Stromal cell of bone marrow (primary cell): ENCODE results near the gene SUGCT.
A peak's percentile ranks its signal among the peaks of the same experiment; 100 is the strongest.
"Not testable (repeated sequence)": the region's sequence is repeated elsewhere in the genome, so short reads cannot be mapped to it uniquely, and the experiment has no call there.

Experiments used
- DNase-seq: peaks from one replicate; pipeline ENCODE4 v3.0.0-alpha.2; 2012; ENCODE audit warnings: low read depth

Gene SUGCT

DNA sequence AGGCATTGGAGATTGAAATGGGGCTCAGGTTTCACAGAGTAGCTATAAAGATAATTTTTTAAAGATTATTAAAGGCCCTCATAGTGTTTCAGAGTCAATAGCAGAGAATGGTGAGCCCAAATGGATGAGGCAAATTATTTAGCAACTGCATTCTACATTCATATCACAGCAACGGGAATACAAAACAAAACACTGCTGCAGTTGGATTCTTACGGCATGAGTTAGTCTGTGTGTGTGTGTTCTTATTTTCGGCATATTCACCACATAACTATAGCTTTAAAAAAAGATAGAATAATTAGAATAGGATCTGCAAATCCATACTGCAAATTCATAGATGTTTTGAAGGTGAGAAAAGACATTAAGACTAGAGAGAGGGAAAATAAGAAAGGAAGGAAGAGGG lies 66.0 kb downstream of the SUGCT start:
- peak; percentile 87 for DNase-seq

- no peak for DNase-seq
These were observed 68.0 kb downstream of the SUGCT start for GRCh38 chr7:40202851-40203250.

GRCh38 chr7:40204581-40204980 lies 69.8 kb downstream of the SUGCT start:
- no peak for DNase-seq

GRCh38 chr7:40205992-40206391 lies 71.2 kb downstream of the SUGCT start:
- no peak for DNase-seq

- DNase-seq = no peak
These were observed 76.6 kb downstream of the SUGCT start for GRCh38 chr7:40211276-40212003.

DNA sequence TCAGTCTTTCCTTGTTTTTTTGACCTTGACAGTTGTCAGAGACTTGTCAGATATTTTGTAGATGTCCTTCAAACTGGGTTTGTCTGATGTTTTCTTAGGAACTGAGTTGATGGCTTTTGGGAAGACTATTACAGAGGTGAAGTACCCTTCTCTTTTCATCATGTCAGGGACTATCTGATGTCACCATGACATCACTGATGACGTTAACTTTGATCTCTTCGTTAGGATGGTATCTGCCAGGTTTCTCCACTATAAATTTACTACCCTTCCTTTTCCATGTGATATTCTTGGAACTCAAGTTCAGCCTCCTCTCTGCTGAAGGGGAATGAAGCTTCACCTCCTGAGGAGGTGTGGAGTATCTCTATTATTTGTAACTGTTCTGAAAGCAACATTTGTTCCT lies 78.5 kb downstream of the SUGCT start:
- no peak for DNase-seq

DNA sequence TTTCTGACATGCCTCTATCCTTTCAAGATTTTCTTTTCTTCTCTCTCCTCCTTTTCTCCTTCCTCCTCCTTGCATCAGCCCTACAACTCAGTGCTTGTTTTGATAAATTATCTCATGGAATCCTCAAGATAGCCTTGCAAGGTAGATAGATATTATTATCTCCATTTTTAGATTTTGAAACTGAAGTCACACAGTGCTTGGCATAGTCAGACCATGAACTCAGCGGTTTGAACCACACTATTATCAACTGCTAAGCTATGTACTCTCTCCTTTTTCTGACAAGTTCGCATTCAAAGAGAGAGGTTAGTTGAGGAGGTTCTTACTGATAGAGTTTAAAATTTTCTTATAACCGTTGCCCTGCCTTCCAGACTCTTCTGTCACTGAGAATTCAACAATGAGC lies 79.1 kb downstream of the SUGCT start:
- no peak for DNase-seq

DNA sequence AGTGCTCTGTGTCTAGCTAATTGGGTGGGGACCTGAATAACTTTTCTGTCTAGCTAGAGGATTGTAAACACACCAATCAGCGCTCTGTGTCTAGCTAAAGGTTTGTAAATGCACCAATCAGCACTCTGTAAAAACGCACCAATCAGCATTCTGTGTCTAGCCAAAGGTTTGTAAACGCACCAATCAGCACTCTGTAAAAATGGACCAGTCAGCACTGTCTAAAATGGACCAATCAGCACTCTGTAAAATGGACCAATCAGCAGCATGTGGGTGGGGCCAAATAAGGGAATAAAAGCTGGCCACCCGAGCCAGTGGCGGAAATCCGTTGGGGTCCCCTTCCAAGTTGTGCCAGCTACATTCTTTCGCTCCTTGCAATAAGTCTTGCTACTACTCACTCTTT lies 83.8 kb downstream of the SUGCT start:
- not testable (repeated sequence) for DNase-seq

- DNase-seq = no peak
These were observed 85.1 kb downstream of the SUGCT start for GRCh38 chr7:40219917-40220316.

DNA sequence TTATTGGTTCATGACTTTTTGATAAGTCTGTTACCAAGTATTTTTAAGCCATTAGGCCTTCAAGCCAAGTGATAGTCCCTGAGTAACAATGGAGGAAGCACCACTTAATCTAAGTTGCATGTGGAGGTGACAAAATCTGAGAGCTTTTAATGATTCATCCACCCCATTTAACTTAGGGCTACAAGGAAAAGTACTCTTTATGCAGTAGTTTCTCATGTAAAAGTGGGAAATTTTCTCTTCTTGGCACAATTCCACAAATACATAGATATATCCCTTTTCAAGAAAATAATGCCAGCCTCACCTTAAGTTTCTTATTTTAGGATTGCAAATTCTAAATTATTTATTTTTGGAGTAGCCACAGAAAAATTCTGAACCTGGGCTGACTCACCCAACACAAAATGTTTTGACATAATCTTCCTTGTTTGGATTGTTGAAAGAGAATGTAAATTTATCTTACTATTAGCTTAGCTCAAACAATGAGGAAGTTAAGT lies 85.7 kb downstream of the SUGCT start:
- no peak for DNase-seq

DNA sequence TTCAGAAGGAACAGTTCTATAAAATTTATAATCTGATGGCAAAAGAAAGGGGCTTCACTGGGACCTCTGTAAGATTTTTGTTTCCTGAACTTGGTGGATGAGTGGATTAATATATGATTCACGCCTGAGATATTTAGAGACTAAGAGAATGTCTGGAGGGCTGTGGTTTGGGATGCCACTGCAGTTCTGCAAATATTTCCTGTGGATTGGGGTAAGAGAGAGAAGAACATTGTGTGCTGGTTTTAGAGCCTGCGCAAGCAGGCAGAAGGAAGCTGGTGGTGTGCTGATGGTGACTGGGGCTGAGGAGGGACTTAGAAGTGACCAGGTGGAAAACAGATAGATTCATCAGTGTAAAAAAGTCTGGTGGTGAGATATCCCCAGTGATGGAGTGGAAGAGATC lies 87.0 kb downstream of the SUGCT start:
- peak; percentile 70 for DNase-seq

DNA sequence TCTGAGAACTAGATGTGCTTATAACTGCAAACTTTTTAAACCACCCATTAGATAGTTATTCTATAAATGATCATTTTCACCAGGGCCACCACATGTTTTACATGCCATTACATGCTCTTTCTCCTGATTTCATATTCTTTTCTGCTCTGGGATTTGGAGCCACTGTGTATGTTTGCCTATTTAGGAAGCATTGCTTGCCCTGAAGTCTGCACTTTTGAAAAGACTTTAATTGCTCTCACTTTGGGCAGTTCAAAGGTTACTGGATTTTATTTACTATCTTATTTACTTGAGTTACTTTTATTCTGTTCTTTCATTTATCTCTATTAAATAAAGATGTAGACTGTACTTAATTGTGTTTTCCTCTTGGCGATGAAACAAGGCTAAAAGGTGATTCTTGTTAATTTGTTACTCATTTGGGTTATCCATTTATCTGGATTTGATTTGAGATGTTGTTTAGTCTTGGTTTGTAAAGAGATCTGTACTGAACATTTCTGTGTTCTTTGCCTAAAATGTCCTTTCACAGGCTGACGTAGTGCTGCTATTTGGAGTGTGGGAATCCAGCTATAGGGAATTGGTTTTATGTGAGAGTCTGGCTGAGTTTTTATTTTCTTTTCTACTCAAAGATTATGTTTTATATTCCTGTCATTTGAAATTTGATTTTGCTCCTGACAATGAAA lies 88.8 kb downstream of the SUGCT start:
- no peak for DNase-seq

DNA sequence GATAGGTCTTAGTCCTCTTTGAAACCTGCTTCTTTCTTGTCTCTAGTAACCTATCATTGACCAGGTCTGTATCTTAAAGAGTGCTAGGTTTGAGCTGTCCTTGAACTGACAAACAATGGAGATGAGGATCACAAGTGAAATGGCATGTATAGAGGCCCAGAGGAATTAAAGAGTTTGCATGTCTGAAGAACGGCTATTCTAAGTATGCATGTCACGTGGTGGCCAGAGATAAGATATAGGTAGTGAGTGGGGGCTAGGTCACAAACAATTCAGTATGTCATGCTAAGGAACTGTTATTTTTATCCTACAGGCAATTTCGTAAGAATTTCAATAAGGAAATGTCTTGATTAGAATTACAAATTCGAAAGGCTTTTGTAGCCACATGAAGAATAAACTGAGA lies 95.3 kb downstream of the SUGCT start:
- DNase-seq = no peak

- DNase-seq = no peak
These were observed 97.0 kb downstream of the SUGCT start for GRCh38 chr7:40231796-40232195.

- peak; percentile 67 for DNase-seq
These were observed 97.6 kb downstream of the SUGCT start for GRCh38 chr7:40232242-40232893.

DNA sequence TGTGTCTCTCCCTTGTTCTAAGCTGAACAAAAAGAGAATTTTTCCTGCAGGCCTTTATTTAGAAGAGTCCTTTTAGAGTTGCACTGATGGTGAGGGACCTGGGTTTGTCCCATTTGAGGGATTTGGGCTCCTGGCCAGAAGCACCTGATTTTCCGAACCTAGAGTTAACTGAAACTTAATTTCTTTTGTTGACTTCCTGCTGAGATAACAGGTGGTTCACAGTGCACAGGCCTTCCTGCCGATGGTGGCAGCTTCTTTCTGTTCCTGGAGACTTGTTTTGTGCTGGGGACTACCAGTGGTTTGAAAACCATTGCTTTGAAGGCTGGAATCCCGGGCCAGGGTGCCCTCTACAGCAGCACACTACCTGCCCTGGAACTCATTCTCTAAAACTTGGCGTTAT lies 99.2 kb downstream of the SUGCT start:
- DNase-seq = no peak

DNA sequence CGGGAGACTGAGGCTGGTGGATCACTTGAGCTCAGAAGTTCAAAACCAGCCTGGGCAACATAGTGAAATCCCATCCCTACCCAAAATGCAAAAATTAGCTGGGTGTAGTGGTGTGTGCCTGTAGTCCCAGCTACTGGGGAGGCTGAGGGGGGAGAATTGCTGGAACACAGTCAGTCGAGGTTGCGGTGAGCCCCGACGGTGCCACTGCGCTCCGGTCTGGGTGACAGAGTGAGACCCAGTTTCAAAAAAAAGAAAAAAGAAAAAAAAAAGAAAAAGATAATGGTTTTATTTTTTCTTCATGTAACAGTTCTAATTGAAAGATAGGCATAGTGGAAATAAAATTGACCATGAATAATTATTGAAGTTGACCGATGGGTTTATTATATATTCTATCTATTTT lies 99.9 kb downstream of the SUGCT start:
- DNase-seq = no peak

DNA sequence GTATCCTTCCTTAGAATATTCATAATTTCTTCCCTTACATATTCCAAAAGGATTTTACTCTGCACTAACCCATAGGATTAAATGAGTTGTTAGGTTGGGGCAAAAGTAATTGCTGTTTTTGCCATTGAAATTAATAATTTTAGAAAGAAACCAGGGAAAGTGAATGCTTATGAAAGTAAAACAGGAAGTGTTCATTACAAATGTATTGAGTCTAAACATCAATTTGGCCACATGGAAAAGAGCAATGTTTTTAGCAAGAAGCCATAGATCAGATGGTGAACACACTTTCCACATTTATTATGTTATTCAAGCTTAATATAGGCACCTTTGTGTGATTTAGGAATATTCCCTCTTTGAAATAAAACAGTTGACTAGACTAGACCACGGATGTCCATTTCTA lies 102.9 kb downstream of the SUGCT start:
- DNase-seq = no peak

- no peak for DNase-seq
These were observed 105.0 kb downstream of the SUGCT start for GRCh38 chr7:40239755-40240303.

GRCh38 chr7:40243076-40243475 lies 108.3 kb downstream of the SUGCT start:
- DNase-seq = no peak

GRCh38 chr7:40244226-40244625 lies 109.4 kb downstream of the SUGCT start:
- DNase-seq = no peak

DNA sequence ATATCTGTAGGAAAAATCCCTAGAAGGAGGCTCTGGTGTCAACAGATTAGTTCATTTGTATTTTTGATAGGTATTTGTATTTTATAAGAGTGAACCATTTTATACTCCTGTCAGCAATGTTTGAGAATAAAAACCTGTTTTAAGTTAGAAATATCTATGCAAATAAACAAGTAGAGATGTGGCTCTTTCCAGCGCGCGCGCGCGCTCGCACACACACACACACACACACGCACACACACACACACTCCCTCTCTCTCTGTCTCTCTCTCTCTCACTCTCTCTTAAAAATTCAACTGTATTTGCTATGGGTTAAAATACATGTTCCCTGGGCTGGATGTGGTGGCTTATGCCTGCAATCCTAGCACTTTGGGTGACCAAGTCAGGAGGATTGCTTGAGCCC lies 113.9 kb downstream of the SUGCT start:
- no peak for DNase-seq

GRCh38 chr7:40253444-40253843 lies 118.6 kb downstream of the SUGCT start:
- DNase-seq = not testable (repeated sequence)
